Measurements from ENCODE around the gene CORT. TPM values are rescaled to one million over a fixed set of nuclear protein-coding genes. Genes with fewer than 3 reads are reported as not detected.
"Not testable (repeated sequence)": the region's sequence is repeated elsewhere in the genome, so short reads cannot be mapped to it uniquely, and the experiment has no call there.

CORT gene
- total RNA-seq, 3 donors from 2014 or later = 0.29 to 0.64 TPM; not detected in 1

- intact Hi-C loops (cut with DNase I; ENCODE audit: low total_unique reads) = no loop called here
- H3K36me3 ChIP-seq = no peaks in the 10 kb centered on the region
- DNase-seq (ENCODE audit: low spot score in 2 of 2) = no peak
- TF ChIP-seq CTCF (IDR thresholded peaks at IDR 0.05) (no peak), POLR2AphosphoS5 (IDR thresholded peaks at IDR 0.05) (no peak), POLR2A (IDR thresholded peaks at IDR 0.05) (no peak)
- H3K9me3 ChIP-seq = no peaks in the 10 kb centered on the region
- no peaks in the 10 kb centered on the region for H3K27me3 ChIP-seq
- peak overlapping the region in 2 of 3 donors; percentile 78 to 82 for H3K4me3 ChIP-seq
- peaks cover 0 to 13% of the 10 kb centered on the region in 2 donors for H3K4me1 ChIP-seq
- no peak overlapping the region for H3K27ac ChIP-seq
These were observed 23.4 kb downstream of the CORT start for GRCh38 chr1:10473145-10473765.

- H3K27ac ChIP-seq; intact Hi-C loops (cut with DNase I; ENCODE audit: low total_unique reads); DNase-seq (ENCODE audit: low spot score in 2 of 2); H3K9me3 ChIP-seq; H3K36me3 ChIP-seq; H3K27me3 ChIP-seq: not testable (repeated sequence)
- peaks cover 0 to 13% of the 10 kb centered on the region in 2 donors for H3K4me1 ChIP-seq
- peak overlapping the region; percentile 92 to 98 (median 96) for H3K4me3 ChIP-seq
These were observed 24.4 kb downstream of the CORT start for GRCh38 chr1:10474309-10474612.

GRCh38 chr1:10474613-10475507 is 25.0 kb downstream of the CORT start, which contains the start of gene PEX14:
PEX14 (plus strand) TSS chr1:10474950; CDS start chr1:10474967, 17 bp downstream.
- H3K9me3 ChIP-seq = no peaks in the 10 kb centered on the region
- peaks cover 0 to 13% of the 10 kb centered on the region in 2 donors for H3K4me1 ChIP-seq
- no peaks in the 10 kb centered on the region for H3K27me3 ChIP-seq
- TF ChIP-seq POLR2A (IDR thresholded peaks at IDR 0.05) (no peak), POLR2AphosphoS5 (IDR thresholded peaks at IDR 0.05) (peak in 1 of 3 donors; percentile 56)
- intact Hi-C loops (cut with DNase I; ENCODE audit: low total_unique reads) = no loop called here
- no peaks in the 10 kb centered on the region for H3K36me3 ChIP-seq
- peak within 1 kb of the TSS; percentile 91 to 92 for H3K27ac ChIP-seq
- peak; percentile 77 to 88 for DNase-seq (ENCODE audit: low spot score in 2 of 2)
- peak within 1 kb of the TSS; percentile 92 to 98 (median 96) for H3K4me3 ChIP-seq

- Histone ChIP-seq H3K27me3 (no peaks in the 10 kb centered on the region), H3K27ac (peak overlapping the region; percentile 91 to 92), H3K36me3 (no peaks in the 10 kb centered on the region), H3K4me1 (peaks cover 0 to 13% of the 10 kb centered on the region in 2 donors), H3K4me3 (peak overlapping the region; percentile 92 to 98 (median 96)), H3K9me3 (no peaks in the 10 kb centered on the region)
- DNase-seq (ENCODE audit: low spot score in 2 of 2) = no peak
- intact Hi-C loops (cut with DNase I; ENCODE audit: low total_unique reads) = no loop called here
- TF ChIP-seq CTCF (IDR thresholded peaks at IDR 0.05) (no peak), POLR2A (IDR thresholded peaks at IDR 0.05) (no peak), POLR2AphosphoS5 (IDR thresholded peaks at IDR 0.05) (no peak)
These were observed 25.7 kb downstream of the CORT start for GRCh38 chr1:10475510-10475909.

- TF ChIP-seq POLR2A (IDR thresholded peaks at IDR 0.05) = no peak
- H3K27me3 ChIP-seq = no peaks in the 10 kb centered on the region
- no peak overlapping the region for H3K4me3 ChIP-seq
- no peaks in the 10 kb centered on the region for H3K36me3 ChIP-seq
- DNase-seq (ENCODE audit: low spot score in 2 of 2) = no peak
- H3K27ac ChIP-seq = no peak overlapping the region
- H3K4me1 ChIP-seq = peaks cover 0 to 7% of the 10 kb centered on the region in 2 donors
- no peaks in the 10 kb centered on the region for H3K9me3 ChIP-seq
- intact Hi-C loops (cut with DNase I; ENCODE audit: low total_unique reads) = no loop called here
These were observed 29.5 kb downstream of the CORT start for GRCh38 chr1:10479296-10479695.

GRCh38 chr1:10480614-10481013 is 30.8 kb downstream of the CORT start:
- peaks cover 0 to 7% of the 10 kb centered on the region in 2 donors for H3K4me1 ChIP-seq
- no peaks in the 10 kb centered on the region for H3K27me3 ChIP-seq
- intact Hi-C loops (cut with DNase I; ENCODE audit: low total_unique reads) = no loop called here
- TF ChIP-seq POLR2A (IDR thresholded peaks at IDR 0.05) (no peak), POLR2AphosphoS5 (IDR thresholded peaks at IDR 0.05) (no peak), CTCF (IDR thresholded peaks at IDR 0.05) (no peak)
- H3K4me3 ChIP-seq = no peak overlapping the region
- H3K36me3 ChIP-seq = no peaks in the 10 kb centered on the region
- H3K9me3 ChIP-seq = no peaks in the 10 kb centered on the region
- no peak for DNase-seq (ENCODE audit: low spot score in 2 of 2)
- no peak overlapping the region for H3K27ac ChIP-seq

All from breast epithelium (tissue), 4 donors.